ENCODE measurements around the gene FOSL2.

FOSL2 gene

DNA sequence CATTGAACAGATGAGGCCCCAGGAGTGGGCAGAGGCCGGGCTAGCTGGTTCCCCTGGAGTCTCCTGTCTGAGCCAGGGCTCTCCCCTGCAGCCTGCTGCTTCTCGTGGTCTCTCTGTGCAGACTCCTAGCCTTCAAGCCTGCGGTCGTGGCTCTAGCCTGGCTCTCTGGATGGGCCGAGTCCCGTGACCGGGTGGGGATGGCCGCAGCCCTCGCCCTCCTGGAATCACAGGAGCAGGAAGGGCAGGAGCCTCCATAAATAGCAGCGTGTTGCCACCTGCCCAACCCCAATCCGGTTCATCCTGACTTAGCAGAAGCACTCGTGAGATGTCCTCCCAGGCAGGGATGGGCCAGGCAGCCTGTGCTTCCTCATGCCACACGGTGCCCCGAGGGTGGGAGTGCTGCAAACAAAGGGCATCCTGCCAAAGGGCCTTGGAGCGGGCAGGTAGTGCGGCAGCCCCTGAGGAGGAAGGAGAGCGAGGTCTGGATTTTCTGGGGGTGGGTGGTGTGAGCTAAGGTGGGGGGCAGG, 43.9 kb downstream of the FOSL2 start:
- H3F3A ChIP-seq (ENCODE audit: insufficient read depth, low read length) = no peaks in the 10 kb centered on the region
- H3K4me1 ChIP-seq (ENCODE audit: low read length) = no peaks in the 10 kb centered on the region
- no peaks in the 10 kb centered on the region for H4K20me1 ChIP-seq (ENCODE audit: insufficient read depth, low read length)
- no peak overlapping the region for H3K9ac ChIP-seq (ENCODE audit: low read length)
- no peaks in the 10 kb centered on the region for H3K9me3 ChIP-seq (replicated peaks; ENCODE audit: insufficient read depth, low read length)
- H2AFZ ChIP-seq (ENCODE audit: low read length) = no peak overlapping the region
- no peak overlapping the region for H3K27ac ChIP-seq (ENCODE audit: low read length)
- TF ChIP-seq, protein P1, sequence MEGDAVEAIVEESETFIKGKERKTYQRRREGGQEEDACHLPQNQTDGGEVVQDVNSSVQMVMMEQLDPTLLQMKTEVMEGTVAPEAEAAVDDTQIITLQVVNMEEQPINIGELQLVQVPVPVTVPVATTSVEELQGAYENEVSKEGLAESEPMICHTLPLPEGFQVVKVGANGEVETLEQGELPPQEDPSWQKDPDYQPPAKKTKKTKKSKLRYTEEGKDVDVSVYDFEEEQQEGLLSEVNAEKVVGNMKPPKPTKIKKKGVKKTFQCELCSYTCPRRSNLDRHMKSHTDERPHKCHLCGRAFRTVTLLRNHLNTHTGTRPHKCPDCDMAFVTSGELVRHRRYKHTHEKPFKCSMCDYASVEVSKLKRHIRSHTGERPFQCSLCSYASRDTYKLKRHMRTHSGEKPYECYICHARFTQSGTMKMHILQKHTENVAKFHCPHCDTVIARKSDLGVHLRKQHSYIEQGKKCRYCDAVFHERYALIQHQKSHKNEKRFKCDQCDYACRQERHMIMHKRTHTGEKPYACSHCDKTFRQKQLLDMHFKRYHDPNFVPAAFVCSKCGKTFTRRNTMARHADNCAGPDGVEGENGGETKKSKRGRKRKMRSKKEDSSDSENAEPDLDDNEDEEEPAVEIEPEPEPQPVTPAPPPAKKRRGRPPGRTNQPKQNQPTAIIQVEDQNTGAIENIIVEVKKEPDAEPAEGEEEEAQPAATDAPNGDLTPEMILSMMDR (IDR thresholded peaks at IDR 0.05; ENCODE audit: low read length) = no peak
- no peak for TF ChIP-seq EZH2 (optimal IDR thresholded peaks at IDR 0.05; ENCODE audit: low read depth, low read length)
- DNase-seq = no peak
- H3K79me2 ChIP-seq (ENCODE audit: low read length) = no peaks in the 10 kb centered on the region
- no peaks in the 10 kb centered on the region for H3K36me3 ChIP-seq (replicated peaks; ENCODE audit: insufficient read depth, low read length)
- H3K4me2 ChIP-seq (ENCODE audit: low read depth, low read length) = no peak overlapping the region
- H3K4me3 ChIP-seq (ENCODE audit: low read length) = no peak overlapping the region
- H3K9me2 ChIP-seq (replicated peaks; ENCODE audit: insufficient read depth, low read length) = no peaks in the 10 kb centered on the region
- no peaks in the 10 kb centered on the region for H3K27me3 ChIP-seq (replicated peaks; ENCODE audit: insufficient read depth, low read length)

DNA sequence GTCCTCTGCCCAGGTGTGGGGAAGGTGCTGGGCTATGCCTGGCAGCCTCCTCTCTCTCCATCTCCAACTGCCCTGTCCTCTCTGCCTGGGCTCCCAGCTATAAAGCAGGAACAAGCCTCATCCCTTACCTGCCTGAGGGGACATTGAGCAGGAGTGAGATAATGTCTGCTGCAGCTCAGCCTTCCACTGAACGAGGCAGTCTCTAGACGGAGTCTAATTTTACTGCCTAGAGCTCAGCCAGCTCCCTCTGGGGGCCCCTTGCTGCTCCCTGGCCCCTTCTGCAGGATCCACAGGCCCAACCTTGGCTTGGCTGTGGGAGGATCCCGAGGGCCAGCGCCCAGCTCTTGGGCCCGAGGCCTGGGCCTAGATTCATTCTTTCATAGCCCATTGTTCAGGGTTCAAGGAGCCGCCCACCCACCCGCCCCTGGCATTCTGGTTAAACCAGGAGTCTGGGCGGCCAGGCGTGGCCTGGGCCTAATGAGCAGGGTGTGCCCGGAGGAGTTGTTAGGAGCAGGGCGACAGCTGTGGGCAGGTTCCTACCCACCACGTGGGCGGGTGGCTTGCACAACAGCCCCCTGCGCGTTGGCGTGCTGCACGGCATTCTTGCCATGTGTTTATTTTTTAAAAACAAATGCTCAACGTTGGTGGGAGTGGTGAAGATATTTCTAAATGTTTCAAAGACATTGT, 44.6 kb downstream of the FOSL2 start:
- Histone ChIP-seq H2AFZ (ENCODE audit: low read length) (no peak overlapping the region), H3K4me3 (ENCODE audit: low read length) (no peak overlapping the region), H3K4me1 (ENCODE audit: low read length) (no peaks in the 10 kb centered on the region), H3K4me2 (ENCODE audit: low read depth, low read length) (no peak overlapping the region), H3K27me3 (replicated peaks; ENCODE audit: insufficient read depth, low read length) (no peaks in the 10 kb centered on the region), H3K9ac (ENCODE audit: low read length) (no peak overlapping the region), H3K79me2 (ENCODE audit: low read length) (no peaks in the 10 kb centered on the region), H3K9me3 (replicated peaks; ENCODE audit: insufficient read depth, low read length) (no peaks in the 10 kb centered on the region), H3K36me3 (replicated peaks; ENCODE audit: insufficient read depth, low read length) (no peaks in the 10 kb centered on the region), H3F3A (ENCODE audit: insufficient read depth, low read length) (no peaks in the 10 kb centered on the region), H3K9me2 (replicated peaks; ENCODE audit: insufficient read depth, low read length) (no peaks in the 10 kb centered on the region), H4K20me1 (ENCODE audit: insufficient read depth, low read length) (no peaks in the 10 kb centered on the region), H3K27ac (ENCODE audit: low read length) (no peak overlapping the region)
- TF ChIP-seq EZH2phosphoT487 (IDR thresholded peaks at IDR 0.05; ENCODE audit: low read length) (no peak), EZH2 (optimal IDR thresholded peaks at IDR 0.05; ENCODE audit: low read depth, low read length) (no peak)
- TF ChIP-seq, protein P1 (IDR thresholded peaks at IDR 0.05; ENCODE audit: low read length) = no peak
- DNase-seq = no peak

DNA sequence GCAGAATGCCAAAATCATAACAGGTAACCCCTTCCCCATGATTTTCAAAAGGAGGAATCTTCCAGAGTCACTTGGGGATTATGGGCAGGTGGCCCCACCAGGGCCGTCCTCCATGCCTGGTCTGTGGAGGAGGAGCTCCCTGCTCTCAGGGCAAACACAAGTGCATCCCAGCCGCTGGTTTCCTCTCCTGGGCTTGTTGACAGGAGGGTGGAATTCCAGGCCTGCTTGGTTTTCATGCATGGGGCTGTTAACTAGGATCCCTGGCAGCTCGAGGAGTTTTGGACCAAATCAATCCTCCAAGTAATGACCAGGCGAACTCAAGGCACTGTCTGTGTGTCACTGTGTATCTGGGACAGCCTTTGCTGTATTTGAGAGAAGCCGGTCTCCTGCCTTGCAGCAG, 45.3 kb downstream of the FOSL2 start:
- Histone ChIP-seq H3F3A (ENCODE audit: insufficient read depth, low read length) (no peaks in the 10 kb centered on the region), H3K9me3 (replicated peaks; ENCODE audit: insufficient read depth, low read length) (no peaks in the 10 kb centered on the region), H2AFZ (ENCODE audit: low read length) (no peak overlapping the region), H3K4me1 (ENCODE audit: low read length) (no peaks in the 10 kb centered on the region), H3K27me3 (replicated peaks; ENCODE audit: insufficient read depth, low read length) (no peaks in the 10 kb centered on the region), H3K4me2 (ENCODE audit: low read depth, low read length) (no peak overlapping the region), H3K27ac (ENCODE audit: low read length) (no peak overlapping the region), H4K20me1 (ENCODE audit: insufficient read depth, low read length) (no peaks in the 10 kb centered on the region), H3K4me3 (ENCODE audit: low read length) (no peak overlapping the region), H3K9ac (ENCODE audit: low read length) (no peak overlapping the region), H3K79me2 (ENCODE audit: low read length) (no peaks in the 10 kb centered on the region), H3K9me2 (replicated peaks; ENCODE audit: insufficient read depth, low read length) (no peaks in the 10 kb centered on the region), H3K36me3 (replicated peaks; ENCODE audit: insufficient read depth, low read length) (no peaks in the 10 kb centered on the region)
- TF ChIP-seq, protein P1 (IDR thresholded peaks at IDR 0.05; ENCODE audit: low read length) = no peak
- TF ChIP-seq EZH2 (optimal IDR thresholded peaks at IDR 0.05; ENCODE audit: low read depth, low read length) = no peak
- TF ChIP-seq EZH2phosphoT487 (IDR thresholded peaks at IDR 0.05; ENCODE audit: low read length) = no peak
- no peak for DNase-seq
